CD4-positive, alpha-beta T cell treated with Interferon alpha-2 for 1 hour (primary cell): ENCODE results near the gene RNF213.

Source experiments
- DNase-seq, 2 donors: peaks; one replicate each; pipeline ENCODE4 v3.0.0-alpha.2; 2020 to 2022

The RNF213 gene

GRCh38 chr17:80423536-80424225 is 163.0 kb downstream of the RNF213 start:
- no peak for DNase-seq

GRCh38 chr17:80424261-80424660 is 163.6 kb downstream of the RNF213 start:
- DNase-seq = no peak

DNA sequence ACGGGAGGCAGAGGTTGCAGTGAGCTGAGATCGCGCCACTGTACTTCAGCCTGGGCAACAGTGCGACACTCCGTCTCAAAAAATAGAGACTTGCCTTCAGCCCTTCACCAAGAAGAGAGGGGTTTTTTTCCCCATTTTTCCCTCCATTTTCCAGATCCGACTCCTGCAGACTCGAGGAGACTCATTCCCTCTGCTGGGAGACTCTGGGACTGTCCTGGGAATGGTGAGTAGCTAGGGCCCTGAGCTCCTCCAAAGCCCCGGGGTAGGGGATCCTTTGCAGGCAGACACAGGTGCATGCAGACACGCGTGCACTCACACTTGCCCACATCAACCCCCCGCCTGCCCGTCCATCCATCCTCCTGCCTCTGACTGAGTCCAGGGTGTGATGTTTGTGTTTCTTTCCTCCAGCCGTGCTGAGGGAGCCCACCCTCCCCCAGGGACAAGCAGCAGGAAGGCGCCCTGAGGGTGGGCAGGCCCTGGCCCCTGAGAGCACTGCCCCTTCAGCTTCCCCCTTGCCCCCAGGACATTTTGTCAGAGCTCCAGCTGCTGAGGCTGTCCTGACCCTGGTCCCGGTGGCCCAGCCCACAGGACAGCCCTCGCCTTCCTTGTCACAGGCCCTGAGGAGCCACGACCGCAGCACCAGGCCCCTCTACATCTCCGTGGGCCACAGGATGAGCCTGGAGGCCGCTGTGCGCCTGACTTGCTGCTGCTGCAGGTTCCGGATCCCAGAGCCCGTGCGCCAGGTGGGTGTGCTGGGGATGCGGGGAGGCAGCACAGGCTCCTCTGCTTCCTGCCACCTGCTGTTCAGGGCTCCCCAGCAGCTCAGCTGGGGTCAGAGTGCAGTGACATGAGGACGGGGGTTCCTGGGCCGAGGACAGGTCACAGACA is 164.5 kb downstream of the RNF213 start:
- no peak for DNase-seq

DNA sequence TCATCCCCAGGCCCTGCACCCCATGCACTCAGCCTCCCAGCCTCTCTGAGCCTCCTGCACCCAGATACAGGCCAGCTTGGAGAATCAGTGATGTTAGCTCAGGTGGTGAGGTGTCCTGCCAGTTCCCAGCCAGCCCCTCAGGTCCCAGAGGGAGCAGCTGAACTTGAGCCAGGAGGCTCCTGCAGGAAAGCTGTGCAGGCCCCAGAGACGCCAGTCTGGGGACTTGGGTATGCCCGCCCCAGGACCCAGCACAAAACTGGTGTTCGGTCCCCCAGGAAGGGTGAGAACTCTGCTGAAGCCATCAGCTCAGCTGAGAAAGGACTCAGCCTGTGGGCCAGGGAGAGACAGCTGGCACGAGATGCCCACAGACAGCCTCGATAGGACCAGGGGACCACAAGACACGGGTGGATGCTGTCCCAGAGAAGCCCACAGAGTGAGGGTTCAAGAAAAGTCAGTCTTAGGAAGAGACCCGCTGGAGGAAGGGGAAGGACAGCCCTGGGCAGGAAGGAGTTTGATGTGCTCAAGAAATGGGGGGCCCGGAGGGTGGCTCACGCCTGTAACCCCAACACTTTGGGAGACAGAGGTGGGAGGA is 165.3 kb downstream of the RNF213 start:
- no peak for DNase-seq

- DNase-seq = peak; percentile 84 to 90
Observed at GRCh38 chr17:80426671-80427326, 166.1 kb downstream of the RNF213 start.

- no peak for DNase-seq
Observed at GRCh38 chr17:80427366-80428282, 167.0 kb downstream of the RNF213 start.

GRCh38 chr17:80428363-80428762 is 167.7 kb downstream of the RNF213 start:
- no peak for DNase-seq

DNA sequence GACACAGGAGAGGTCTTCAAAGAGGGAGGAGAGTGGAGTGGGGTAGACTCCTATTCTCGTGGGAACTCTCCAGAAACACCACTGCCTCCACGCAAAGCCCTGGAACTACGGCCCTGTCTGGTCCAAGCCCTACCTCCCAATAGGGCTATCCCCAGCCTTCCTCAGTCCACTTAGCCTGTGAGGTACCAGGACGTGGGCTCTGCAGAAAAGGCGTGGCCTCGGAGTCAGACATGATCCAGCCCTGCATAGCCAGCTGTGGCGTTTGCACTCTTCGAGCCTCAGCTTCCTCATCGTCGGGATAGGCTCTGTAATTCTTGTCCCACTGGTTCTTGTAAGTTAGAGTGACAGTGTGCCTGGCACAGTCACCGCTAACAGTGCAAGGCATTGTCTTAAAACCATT is 168.1 kb downstream of the RNF213 start:
- no peak for DNase-seq

GRCh38 chr17:80429356-80430275 is 169.0 kb downstream of the RNF213 start:
- no peak for DNase-seq

GRCh38 chr17:80430446-80431245 is 170.0 kb downstream of the RNF213 start:
- DNase-seq = no peak

DNA sequence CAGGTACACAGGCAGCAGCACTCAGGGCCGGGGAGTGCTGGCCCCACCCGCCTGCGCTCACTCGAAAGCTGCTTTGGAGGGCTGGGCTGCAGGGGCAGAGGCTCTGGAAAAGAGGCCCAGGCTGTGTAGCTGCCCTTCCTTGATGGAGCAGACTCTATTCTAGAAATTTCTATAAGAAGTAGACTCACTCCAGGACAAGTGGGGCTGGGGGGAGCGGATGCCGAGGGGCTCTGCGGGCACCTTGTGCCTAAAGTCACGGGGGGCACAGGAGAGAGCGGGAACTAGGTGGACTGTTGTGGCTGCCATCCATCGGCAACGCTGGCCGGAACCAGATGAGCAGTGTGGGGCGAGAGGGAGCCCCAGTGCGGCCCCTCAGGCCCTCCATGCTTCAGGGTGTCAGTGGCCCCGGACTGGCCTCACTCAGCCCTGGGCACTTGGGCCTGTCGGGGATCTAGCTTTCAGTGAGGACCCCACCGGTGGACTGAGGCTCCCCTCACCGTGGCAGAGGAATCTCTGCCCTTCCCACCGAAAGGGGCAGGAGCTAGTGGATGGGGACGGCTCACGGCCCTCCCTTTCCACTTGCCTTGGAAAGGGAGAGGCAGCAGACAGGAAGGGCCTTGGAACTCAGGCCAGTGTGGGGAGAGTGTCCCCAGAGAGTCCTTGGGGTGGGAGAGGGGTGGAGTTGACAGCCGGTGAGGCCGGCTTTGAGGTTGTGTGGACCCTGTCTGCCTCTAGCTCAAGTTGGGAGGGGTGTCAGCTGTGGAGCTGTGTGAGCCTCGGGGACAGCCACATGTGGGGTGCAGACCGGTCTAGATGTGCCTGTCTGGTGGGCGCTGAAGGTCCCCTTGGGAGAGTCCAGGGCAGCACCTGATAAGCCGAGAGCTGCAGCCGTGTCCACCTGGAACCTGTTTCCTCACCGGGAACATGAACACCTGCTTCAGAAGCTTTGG is 170.9 kb downstream of the RNF213 start:
- no peak for DNase-seq

DNA sequence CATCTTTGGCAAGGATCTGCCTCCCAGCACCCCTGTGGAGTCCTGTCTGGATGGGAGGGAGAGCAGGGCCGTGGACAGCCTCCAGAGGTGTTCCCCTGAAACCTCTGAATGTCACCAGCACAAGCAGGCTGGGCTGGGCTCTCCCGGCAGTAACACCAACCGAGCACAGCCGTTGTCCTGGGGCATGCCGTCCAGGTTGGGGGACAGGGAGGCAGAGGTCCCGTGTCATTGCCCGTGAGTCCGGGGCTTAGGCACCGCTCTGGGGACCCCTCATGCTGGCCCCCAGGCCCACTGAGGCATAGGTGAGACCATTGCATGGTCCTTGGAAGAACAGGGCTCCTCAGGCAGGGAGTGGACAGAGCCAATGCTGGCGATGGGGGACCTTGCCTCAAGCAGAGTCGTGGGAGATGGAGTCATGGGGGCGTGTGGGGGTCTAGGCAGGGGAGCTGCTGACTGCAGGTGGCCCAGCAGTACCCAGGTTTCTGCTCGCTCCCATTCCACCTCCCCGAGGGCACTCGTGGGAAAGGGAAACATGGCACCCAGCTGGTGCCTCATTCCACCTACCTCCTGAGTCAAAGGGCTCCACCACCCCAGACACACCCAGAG is 171.8 kb downstream of the RNF213 start:
- DNase-seq = no peak

- no peak for DNase-seq
Observed at GRCh38 chr17:80432961-80433550, 172.4 kb downstream of the RNF213 start.

- DNase-seq = no peak
Observed at GRCh38 chr17:80433916-80434666, 173.4 kb downstream of the RNF213 start.

DNA sequence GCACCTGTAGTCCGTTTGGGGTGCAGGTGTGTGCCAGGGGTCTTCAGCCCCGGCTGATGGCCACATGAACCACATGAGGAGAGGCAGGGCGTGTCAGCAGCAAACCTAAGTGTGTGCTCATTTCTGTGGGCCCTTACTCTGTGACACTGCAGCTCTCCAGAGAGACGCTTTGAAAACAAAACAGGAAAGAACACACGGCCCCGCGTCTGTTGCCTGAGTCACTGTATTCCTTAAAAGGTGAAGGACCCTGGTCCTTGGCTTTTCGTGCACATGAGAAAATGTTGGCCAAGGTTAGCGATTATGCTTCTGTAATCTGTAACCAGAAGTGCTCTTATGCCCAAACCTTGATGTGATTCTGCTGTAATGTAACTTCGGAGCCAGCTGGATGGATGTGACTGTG is 176.9 kb downstream of the RNF213 start:
- no peak for DNase-seq

GRCh38 chr17:80438806-80439205 is 178.2 kb downstream of the RNF213 start:
- no peak for DNase-seq

GRCh38 chr17:80439499-80439898 is 178.8 kb downstream of the RNF213 start:
- DNase-seq = no peak
